HepG2 (cell line): ENCODE results near the gene OTUB2. TPM values are rescaled to one million over a fixed set of nuclear protein-coding genes. Genes with fewer than 3 reads are reported as not detected.

Experiments
- ATAC-seq: fragments of 200-7000 bp; cut with Tn5 transposase; 3 replicates; pipeline ENCODE4 v1.9.1; 2020; ENCODE audit warnings: mild to moderate bottlenecking, moderate library complexity
- BruUV-seq: library from RNA; stranded (reverse); fragments of 400-500 nt; replicated peaks from 2 replicates; lab custom pipeline; 2021; lab: Mats Ljungman, UMichigan
- CTCF ChIA-PET: fragments of 300-600 bp; formaldehyde crosslinking; extraction: SDS; loops from one replicate; lab custom pipeline; 2021; ENCODE audit warnings: low total read pairs, inconsistent platforms, low intra/inter-chr PET ratio; lab: Yijun Ruan, JAX
- POLR2A ChIA-PET: fragments of 350-600 bp; sonication (Branson Sonifier 250); formaldehyde crosslinking; loops from one replicate; lab custom pipeline; 2020; ENCODE audit warnings: antibody characterized with exemption, inconsistent platforms; lab: Yijun Ruan, JAX
- DNase-seq: peaks from one replicate; pipeline ENCODE4 v3.0.0-alpha.2; 2015; ENCODE audit warnings: low spot score
- FAIRE-seq: peaks from 3 replicates; lab custom pipeline; 2011; peaks lifted over from hg19 to GRCh38; lab: Jason Lieb, UNC
- H2AFZ ChIP-seq: one replicate; pipeline ENCODE4 v1.6.1; 2011; ENCODE audit warnings: low read length, inconsistent platforms
- H3K27ac ChIP-seq: fragments of 300-600 bp; 3 replicates; pipeline ENCODE4 v1.8.0; 2011; ENCODE audit warnings: mixed run types, mild to moderate bottlenecking, mixed read lengths, low read length, inconsistent platforms; ENCODE audit not compliant: insufficient read depth; ENCODE audit errors: extremely low read length
- H3K27me3 ChIP-seq, 2 experiments: fragments of 200-600 bp in 1 of 2; 2 replicates in 1 of 2; 3 replicates in 1 of 2; pipeline versions ENCODE4 v1.6.0 to v1.8.0; 2011; ENCODE audit warnings: low read length in 2 of 2, mild to moderate bottlenecking in 2 of 2, moderate library complexity in 2 of 2, inconsistent platforms in 1 of 2; ENCODE audit not compliant: insufficient read depth in 2 of 2, control insufficient read depth in 1 of 2
- H3K36me3 ChIP-seq, 2 experiments: fragments of 200-600 bp in 1 of 2; replicated peaks in 1 of 2; 2 replicates in 1 of 2; 3 replicates in 1 of 2; pipeline versions ENCODE4 v1.5.1 to v1.8.0; 2011; ENCODE audit warnings: low read length in 2 of 2, inconsistent platforms in 1 of 2; ENCODE audit not compliant: insufficient read depth in 2 of 2, control insufficient read depth in 1 of 2
- H3K4me1 ChIP-seq: 2 replicates; pipeline ENCODE4 v1.5.1; 2012; ENCODE audit warnings: low read length, inconsistent platforms; ENCODE audit not compliant: insufficient read depth
- H3K4me2 ChIP-seq: 2 replicates; pipeline ENCODE4 v1.6.0; 2011; ENCODE audit warnings: low read depth, low read length, inconsistent platforms
- H3K4me3 ChIP-seq, 3 experiments: fragments of 200-600 bp in 1 of 3; sonication (generic), shearing (Covaris generic) in 1 of 3; replicated peaks in 1 of 3; 2 replicates each; pipeline ENCODE4 v1.5.1; 2011 to 2016; ENCODE audit warnings: low read length in 3 of 3, inconsistent platforms in 2 of 3, low read depth in 2 of 3, mild to moderate bottlenecking in 2 of 3, control low read depth in 1 of 3, mixed read lengths in 1 of 3; ENCODE audit not compliant: insufficient read depth in 1 of 3
- H3K79me2 ChIP-seq: one replicate; pipeline ENCODE4 v1.6.1; 2011; ENCODE audit warnings: low read length, inconsistent platforms; ENCODE audit not compliant: insufficient read depth
- H3K9ac ChIP-seq: 2 replicates; pipeline ENCODE4 v1.6.0; 2011; ENCODE audit warnings: mild to moderate bottlenecking, low read depth, low read length, inconsistent platforms; ENCODE audit not compliant: insufficient read depth
- H3K9me3 ChIP-seq: 2 replicates; pipeline ENCODE4 v1.5.1; 2012; ENCODE audit warnings: mild to moderate bottlenecking, low read length
- H4K20me1 ChIP-seq: 2 replicates; pipeline ENCODE4 v1.6.0; 2011; ENCODE audit warnings: inconsistent platforms, mild to moderate bottlenecking, low read length, moderate library complexity; ENCODE audit not compliant: insufficient read depth
- BRD4 ChIP-seq: sonication (generic); formaldehyde crosslinking; IDR thresholded peaks from 2 replicates; pipeline ENCODE4 v1.4.0; 2020; ENCODE audit warnings: missing genetic modification reagents
- CSRNP1 ChIP-seq: sonication (generic); formaldehyde crosslinking; IDR thresholded peaks from 2 replicates; pipeline ENCODE4 v1.8.1; 2023; ENCODE audit warnings: mild to moderate bottlenecking, missing genetic modification reagents
- GTF3A ChIP-seq: sonication (generic); formaldehyde crosslinking; conservative IDR thresholded peaks from 2 replicates; pipeline ENCODE4 v1.4.0; 2020; ENCODE audit warnings: mild to moderate bottlenecking, missing genetic modification reagents
- MAFK ChIP-seq, 2 experiments: IDR thresholded peaks in 1 of 2; conservative IDR thresholded peaks in 1 of 2; 2 replicates each; pipeline ENCODE4 v1.6.1; 2011; ENCODE audit warnings: improper control_type of control experiment in 2 of 2, low read length in 2 of 2
- NR3C1 ChIP-seq: sonication (generic); formaldehyde crosslinking; IDR thresholded peaks from 2 replicates; pipeline ENCODE4 v1.4.0; 2020; ENCODE audit warnings: missing genetic modification reagents
- PHF8 ChIP-seq: sonication (generic); formaldehyde crosslinking; IDR thresholded peaks from 2 replicates; pipeline ENCODE4 v1.5.0; 2020; ENCODE audit warnings: missing genetic modification reagents
- PRDM15 ChIP-seq: sonication (generic); formaldehyde crosslinking; IDR thresholded peaks from 2 replicates; pipeline ENCODE4 v1.4.0; 2020; ENCODE audit warnings: missing genetic modification reagents
- RELA ChIP-seq: sonication (generic); formaldehyde crosslinking; IDR thresholded peaks from 2 replicates; pipeline ENCODE4 v1.4.0; 2020; ENCODE audit warnings: missing genetic modification reagents
- SALL2 ChIP-seq: sonication (generic); formaldehyde crosslinking; IDR thresholded peaks from 2 replicates; pipeline ENCODE4 v1.8.1; 2023; ENCODE audit warnings: mild to moderate bottlenecking, missing genetic modification reagents, inconsistent platforms
- SPEN ChIP-seq: sonication (generic); formaldehyde crosslinking; IDR thresholded peaks from 2 replicates; pipeline ENCODE4 v1.5.1; 2020; ENCODE audit warnings: low read depth, mild to moderate bottlenecking, missing genetic modification reagents
- TCF7L2 ChIP-seq: IDR thresholded peaks from 2 replicates; pipeline ENCODE4 v1.6.1; 2011; ENCODE audit warnings: mild to moderate bottlenecking, low read depth, low read length, moderate library complexity
- ZBTB1 ChIP-seq: sonication (generic); formaldehyde crosslinking; IDR thresholded peaks from 2 replicates; pipeline ENCODE4 v1.4.0; 2020; ENCODE audit warnings: missing genetic modification reagents, borderline replicate concordance
- ZBTB21 ChIP-seq: sonication (generic); formaldehyde crosslinking; IDR thresholded peaks from 2 replicates; pipeline ENCODE4 v1.4.0; 2020; ENCODE audit warnings: missing genetic modification reagents
- ZBTB37 ChIP-seq: sonication (generic); formaldehyde crosslinking; IDR thresholded peaks from 2 replicates; pipeline ENCODE4 v1.4.0; 2020; ENCODE audit warnings: mild to moderate bottlenecking, missing genetic modification reagents
- ZNF101 ChIP-seq: sonication (generic); formaldehyde crosslinking; IDR thresholded peaks from 2 replicates; pipeline ENCODE4 v1.4.0; 2020; ENCODE audit warnings: mild to moderate bottlenecking, low read depth, missing genetic modification reagents, borderline replicate concordance
- ZNF292 ChIP-seq: sonication (generic); formaldehyde crosslinking; IDR thresholded peaks from 2 replicates; pipeline ENCODE4 v1.8.1; 2022; ENCODE audit warnings: mild to moderate bottlenecking, low read depth, missing genetic modification reagents, borderline replicate concordance
- ZNF414 ChIP-seq: sonication (generic); formaldehyde crosslinking; IDR thresholded peaks from 2 replicates; pipeline ENCODE4 v1.5.0; 2020; ENCODE audit warnings: missing genetic modification reagents
- ZNF589 ChIP-seq: sonication (generic); formaldehyde crosslinking; conservative IDR thresholded peaks from 2 replicates; pipeline ENCODE4 v1.8.0; 2022; ENCODE audit warnings: mild to moderate bottlenecking, moderate library complexity, missing genetic modification reagents
- WGBS: methylation state at CpG from one replicate; pipeline ENCODE4 v1.1.6; 2017; ENCODE audit warnings: low lambda C conversion rate; 5-methylcytosine and 5-hydroxymethylcytosine counted together
- in situ Hi-C: cut with HindIII; loops from 2 replicates; pipeline ENCODE4 v1.10.0; 2017; ENCODE audit warnings: low pct_unique_long_range_greater_than_20kb; ENCODE audit not compliant: extremely low pct_ligation_motif_present
- intact Hi-C: fragments of 100-400 bp; cut with micrococcal nuclease; formaldehyde crosslinking; loops from one replicate; pipeline ENCODE4 v1.10.0; 2022; ENCODE audit not compliant: unreplicated experiment
- polyA plus RNA-seq, 8 experiments: library from polyadenylated mRNA; depleted of rRNA in 3 of 8; stranded (reverse) in 7 of 8; unstranded in 1 of 8; fragments of >200 nt; fragmentation: Illumina TruSeq in 4 of 8; extraction: Trizol in 4 of 8; gene quantifications; 2 replicates each; pipeline versions ENCODE4 v1.2.1 to v1.2.3, GENCODE V29; 2011 to 2016; ENCODE audit warnings: low read depth in 4 of 8, missing spikeins in 1 of 8, mixed read lengths in 1 of 8; ENCODE audit not compliant: insufficient read depth in 1 of 8
- total RNA-seq, 5 experiments: library from RNA; depleted of rRNA; stranded (reverse); fragments of >200 nt; fragmentation: Illumina TruSeq; extraction: Trizol; gene quantifications; 2 replicates each; pipeline ENCODE4 v1.2.3, GENCODE V29; 2016; ENCODE audit warnings: low read depth in 1 of 5

The OTUB2 gene
- total and polyA plus RNA-seq, 2 of the 13 experiments (the other 11 are each of a cell fraction or from before 2014, with no cell fraction given), result 2.2 to 2.4 TPM

- ATAC-seq, result no peak
- ChIA-PET CTCF (no interaction called here), POLR2A (no interaction called here)
- no peak overlapping the region for H3K27ac ChIP-seq
- intact Hi-C loops (no loop called here), in situ Hi-C loops (loop anchor here (10.0 kb wide), 1 partner anchor 255 kb away; no protein-coding TSS in a partner anchor)
- no peak for FAIRE-seq
- no peaks in the 10 kb centered on the region for H3K27me3 ChIP-seq
- H3K79me2 ChIP-seq, result no peaks in the 10 kb centered on the region
- BruUV-seq, result no TSS peak
- peaks cover 30 to 74% of the 10 kb centered on the region in 2 experiments for H3K36me3 ChIP-seq
- no peak overlapping the region for H3K9ac ChIP-seq
- DNase-seq, result no peak
- no peak overlapping the region for H2AFZ ChIP-seq
- no peak overlapping the region for H3K4me3 ChIP-seq
- whole genome bisulfite sequencing, result 94% methylated on average over 1 of the region's 2 CpGs
- H3K4me2 ChIP-seq, result no peak overlapping the region
- H3K4me1 ChIP-seq, result peaks cover 19% of the 10 kb centered on the region
- no peaks in the 10 kb centered on the region for H3K9me3 ChIP-seq
- no peaks in the 10 kb centered on the region for H4K20me1 ChIP-seq
- TF ChIP-seq ZNF414 (CRISPR knock-in tag), result no peak
- no peak for TF ChIP-seq ZNF589 (CRISPR knock-in tag)
- TF ChIP-seq CSRNP1 (CRISPR knock-in tag), result no peak
- no peak for TF ChIP-seq RELA (CRISPR knock-in tag)
- no peak for TF ChIP-seq NR3C1
- TF ChIP-seq ZBTB21 (CRISPR knock-in tag), result no peak
- TF ChIP-seq SPEN (CRISPR knock-in tag), result no peak
- TF ChIP-seq TCF7L2, result no peak
- TF ChIP-seq PRDM15, result no peak
- TF ChIP-seq ZBTB1 (CRISPR knock-in tag), result no peak
- no peak for TF ChIP-seq MAFK (conservative IDR thresholded peaks at IDR 0.05 in 1 of 2, IDR thresholded peaks at IDR 0.05 in 1 of 2; ENCODE audit: low read length in 2 of 2)
- no peak for TF ChIP-seq ZBTB37
- TF ChIP-seq BRD4 (CRISPR knock-in tag), result no peak
- TF ChIP-seq ZNF292, result no peak
- no peak for TF ChIP-seq SALL2 (CRISPR knock-in tag)
- no peak for TF ChIP-seq GTF3A
- no peak for TF ChIP-seq ZNF101 (CRISPR knock-in tag)
- TF ChIP-seq PHF8 (CRISPR knock-in tag), result no peak
These were observed 23.5 kb downstream of the OTUB2 start for GRCh38 chr14:94049625-94050023.
